Suprapubic skin (tissue), 3 donors: ENCODE measurements around the gene RABAC1.

Experiments used
- CTCF ChIP-seq, 2 donors: fragments of 200-600 bp in 1 of 2; fragments of 450-650 bp in 1 of 2; sonication (generic) in 1 of 2; IDR thresholded peaks; one replicate each; pipeline ENCODE4 v1.5.1; 2016 to 2019; ENCODE audit warnings: antibody characterized with exemption in 2 of 2, mild to moderate bottlenecking in 1 of 2, moderate library complexity in 1 of 2
- POLR2A ChIP-seq, 2 donors: fragments of 450-650 bp; IDR thresholded peaks; one replicate each; pipeline ENCODE4 v1.6.1; 2017; ENCODE audit warnings: antibody characterized with exemption in 2 of 2, mild to moderate bottlenecking in 2 of 2, moderate library complexity in 2 of 2

- no peak for TF ChIP-seq CTCF (IDR thresholded peaks at IDR 0.05)
- no peak for TF ChIP-seq POLR2A (IDR thresholded peaks at IDR 0.05)
Observed at GRCh38 chr19:41955521-41955920, 3.6 kb downstream of the RABAC1 start.
